ENCODE results near the gene RNF14. TPM values are rescaled to one million over a fixed set of nuclear protein-coding genes. Genes with fewer than 3 reads are reported as not detected.

RNF14 gene
- polyA plus RNA-seq, 1 of the 3 experiments (the other 2 are of a cell fraction), result 24.5 TPM

DNA sequence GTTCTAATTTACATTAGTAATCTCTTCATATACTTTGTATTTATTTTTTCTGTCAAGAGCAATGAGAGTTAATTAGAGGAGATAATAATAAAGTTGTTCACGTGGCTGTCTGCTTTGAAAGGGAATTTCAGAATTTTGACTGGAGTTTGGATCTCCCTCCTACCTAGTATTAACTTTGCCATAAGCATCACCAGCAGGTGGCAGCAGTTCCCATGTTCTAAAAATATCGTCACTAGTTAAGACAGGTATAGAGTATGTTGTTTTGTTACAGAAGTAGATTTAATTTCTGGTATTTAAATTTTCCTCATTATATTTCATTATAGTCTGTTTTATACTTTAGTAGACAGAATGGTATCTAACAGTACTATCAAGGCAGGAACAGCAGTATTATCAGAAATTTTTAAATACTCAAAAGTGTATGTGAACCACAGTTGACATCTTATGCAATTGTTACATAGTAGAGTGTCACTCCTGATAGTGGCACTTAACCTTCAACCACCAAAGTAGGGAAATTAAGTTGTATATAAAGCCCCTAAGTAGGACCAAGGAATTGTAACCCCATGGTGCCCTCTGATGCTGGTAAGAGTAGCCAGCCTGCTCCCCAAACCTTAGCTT, 23.6 kb downstream of the RNF14 start (continued):
- TF ChIP-seq, protein P1, sequence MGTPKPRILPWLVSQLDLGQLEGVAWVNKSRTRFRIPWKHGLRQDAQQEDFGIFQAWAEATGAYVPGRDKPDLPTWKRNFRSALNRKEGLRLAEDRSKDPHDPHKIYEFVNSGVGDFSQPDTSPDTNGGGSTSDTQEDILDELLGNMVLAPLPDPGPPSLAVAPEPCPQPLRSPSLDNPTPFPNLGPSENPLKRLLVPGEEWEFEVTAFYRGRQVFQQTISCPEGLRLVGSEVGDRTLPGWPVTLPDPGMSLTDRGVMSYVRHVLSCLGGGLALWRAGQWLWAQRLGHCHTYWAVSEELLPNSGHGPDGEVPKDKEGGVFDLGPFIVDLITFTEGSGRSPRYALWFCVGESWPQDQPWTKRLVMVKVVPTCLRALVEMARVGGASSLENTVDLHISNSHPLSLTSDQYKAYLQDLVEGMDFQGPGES (IDR thresholded peaks at IDR 0.05; ENCODE audit: low read depth, low read length), result no peak

DNA sequence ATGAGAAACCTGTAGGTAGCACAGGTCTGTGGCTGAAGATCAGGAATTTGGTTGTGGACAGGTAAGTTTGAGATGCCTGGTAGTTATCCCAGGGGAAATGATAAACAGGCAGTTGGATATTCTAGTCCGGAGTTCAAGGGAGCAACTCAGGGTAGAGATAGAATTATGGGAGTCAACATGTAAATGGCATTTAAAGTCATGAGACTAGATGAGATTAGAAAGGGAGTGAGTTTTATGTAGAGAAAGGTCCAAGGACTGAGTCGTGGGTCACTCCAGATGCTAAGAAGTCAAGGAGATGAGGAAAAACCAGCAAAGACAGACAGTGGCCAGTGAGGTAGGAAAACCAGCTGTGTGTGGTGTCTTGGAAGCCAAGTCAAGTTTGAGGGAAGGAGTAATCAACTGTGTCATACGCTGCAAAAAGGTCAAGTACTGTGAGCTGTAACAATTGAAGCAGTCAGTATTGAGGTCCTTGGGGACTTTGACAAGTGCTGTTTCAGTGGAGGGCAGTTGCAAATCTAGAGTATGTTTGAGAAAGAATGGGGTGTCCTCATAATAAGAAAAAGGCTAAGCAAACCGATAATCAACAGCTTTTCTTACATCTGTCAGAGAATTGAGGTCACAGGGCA, 25.7 kb downstream of the RNF14 start:
- TF ChIP-seq EP300 (IDR thresholded peaks at IDR 0.05; ENCODE audit: borderline replicate concordance in 1 of 2, low read depth in 1 of 2, low read length in 1 of 2), result no peak
- TF ChIP-seq TCF12 (IDR thresholded peaks at IDR 0.05), result no peak
- TF ChIP-seq RXRA (IDR thresholded peaks at IDR 0.05; ENCODE audit: borderline replicate concordance, low read depth), result no peak
- TF ChIP-seq, protein P1 (IDR thresholded peaks at IDR 0.05; ENCODE audit: low read depth, low read length), result no peak
- TF ChIP-seq JUND (IDR thresholded peaks at IDR 0.05), result no peak
- TF ChIP-seq, protein P2, sequence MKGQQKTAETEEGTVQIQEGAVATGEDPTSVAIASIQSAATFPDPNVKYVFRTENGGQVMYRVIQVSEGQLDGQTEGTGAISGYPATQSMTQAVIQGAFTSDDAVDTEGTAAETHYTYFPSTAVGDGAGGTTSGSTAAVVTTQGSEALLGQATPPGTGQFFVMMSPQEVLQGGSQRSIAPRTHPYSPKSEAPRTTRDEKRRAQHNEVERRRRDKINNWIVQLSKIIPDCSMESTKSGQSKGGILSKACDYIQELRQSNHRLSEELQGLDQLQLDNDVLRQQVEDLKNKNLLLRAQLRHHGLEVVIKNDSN (IDR thresholded peaks at IDR 0.05; ENCODE audit: borderline replicate concordance, low read depth), result no peak
- TF ChIP-seq SMC3 (IDR thresholded peaks at IDR 0.05; ENCODE audit: low read depth, low read length), result no peak
- TF ChIP-seq, protein P3, sequence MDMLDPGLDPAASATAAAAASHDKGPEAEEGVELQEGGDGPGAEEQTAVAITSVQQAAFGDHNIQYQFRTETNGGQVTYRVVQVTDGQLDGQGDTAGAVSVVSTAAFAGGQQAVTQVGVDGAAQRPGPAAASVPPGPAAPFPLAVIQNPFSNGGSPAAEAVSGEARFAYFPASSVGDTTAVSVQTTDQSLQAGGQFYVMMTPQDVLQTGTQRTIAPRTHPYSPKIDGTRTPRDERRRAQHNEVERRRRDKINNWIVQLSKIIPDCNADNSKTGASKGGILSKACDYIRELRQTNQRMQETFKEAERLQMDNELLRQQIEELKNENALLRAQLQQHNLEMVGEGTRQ (IDR thresholded peaks at IDR 0.05; ENCODE audit: borderline replicate concordance, low read depth, low read length), result no peak
- no peak for TF ChIP-seq TAF1 (IDR thresholded peaks at IDR 0.05; ENCODE audit: borderline replicate concordance, low read depth, low read length)
- TF ChIP-seq NRF1 (IDR thresholded peaks at IDR 0.05; ENCODE audit: low read depth, low read length), result no peak
- no peak for TF ChIP-seq TEAD4 (IDR thresholded peaks at IDR 0.05; ENCODE audit: borderline replicate concordance, insufficient read depth)
- no peak for TF ChIP-seq MEF2A (IDR thresholded peaks at IDR 0.05; ENCODE audit: borderline replicate concordance, low read depth)
- TF ChIP-seq EZH2phosphoT487 (IDR thresholded peaks at IDR 0.05; ENCODE audit: borderline replicate concordance, low read depth), result no peak
- TF ChIP-seq, protein P4, sequence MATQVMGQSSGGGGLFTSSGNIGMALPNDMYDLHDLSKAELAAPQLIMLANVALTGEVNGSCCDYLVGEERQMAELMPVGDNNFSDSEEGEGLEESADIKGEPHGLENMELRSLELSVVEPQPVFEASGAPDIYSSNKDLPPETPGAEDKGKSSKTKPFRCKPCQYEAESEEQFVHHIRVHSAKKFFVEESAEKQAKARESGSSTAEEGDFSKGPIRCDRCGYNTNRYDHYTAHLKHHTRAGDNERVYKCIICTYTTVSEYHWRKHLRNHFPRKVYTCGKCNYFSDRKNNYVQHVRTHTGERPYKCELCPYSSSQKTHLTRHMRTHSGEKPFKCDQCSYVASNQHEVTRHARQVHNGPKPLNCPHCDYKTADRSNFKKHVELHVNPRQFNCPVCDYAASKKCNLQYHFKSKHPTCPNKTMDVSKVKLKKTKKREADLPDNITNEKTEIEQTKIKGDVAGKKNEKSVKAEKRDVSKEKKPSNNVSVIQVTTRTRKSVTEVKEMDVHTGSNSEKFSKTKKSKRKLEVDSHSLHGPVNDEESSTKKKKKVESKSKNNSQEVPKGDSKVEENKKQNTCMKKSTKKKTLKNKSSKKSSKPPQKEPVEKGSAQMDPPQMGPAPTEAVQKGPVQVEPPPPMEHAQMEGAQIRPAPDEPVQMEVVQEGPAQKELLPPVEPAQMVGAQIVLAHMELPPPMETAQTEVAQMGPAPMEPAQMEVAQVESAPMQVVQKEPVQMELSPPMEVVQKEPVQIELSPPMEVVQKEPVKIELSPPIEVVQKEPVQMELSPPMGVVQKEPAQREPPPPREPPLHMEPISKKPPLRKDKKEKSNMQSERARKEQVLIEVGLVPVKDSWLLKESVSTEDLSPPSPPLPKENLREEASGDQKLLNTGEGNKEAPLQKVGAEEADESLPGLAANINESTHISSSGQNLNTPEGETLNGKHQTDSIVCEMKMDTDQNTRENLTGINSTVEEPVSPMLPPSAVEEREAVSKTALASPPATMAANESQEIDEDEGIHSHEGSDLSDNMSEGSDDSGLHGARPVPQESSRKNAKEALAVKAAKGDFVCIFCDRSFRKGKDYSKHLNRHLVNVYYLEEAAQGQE (IDR thresholded peaks at IDR 0.05; ENCODE audit: low read depth, low read length), result no peak
- no peak for TF ChIP-seq FOXM1 (IDR thresholded peaks at IDR 0.05; ENCODE audit: low read depth)
- TF ChIP-seq ELF1 (IDR thresholded peaks at IDR 0.05), result no peak
- no peak for TF ChIP-seq GABPA (IDR thresholded peaks at IDR 0.05; ENCODE audit: low read depth)
- TF ChIP-seq SIN3A (IDR thresholded peaks at IDR 0.05; ENCODE audit: borderline replicate concordance, low read depth, low read length), result no peak
- no peak for TF ChIP-seq POLR2AphosphoS5 (IDR thresholded peaks at IDR 0.05; ENCODE audit: low read depth, low read length)
- Histone ChIP-seq H3K9ac (no peak overlapping the region), H4K20me1 (ENCODE audit: insufficient read depth) (peaks cover 9% of the 10 kb centered on the region), H3K79me2 (ENCODE audit: insufficient read depth) (no peaks in the 10 kb centered on the region), H3K9me3 (no peaks in the 10 kb centered on the region), H3K4me3 (ENCODE audit: low read depth in 2 of 2, low read length in 1 of 2) (no peak overlapping the region), H3K36me3 (replicated peaks in 1 of 2; ENCODE audit: control insufficient read depth in 1 of 2, insufficient read depth in 2 of 2, low read length in 1 of 2) (peaks cover 33 to 47% of the 10 kb centered on the region in 2 experiments), H3F3A (replicated peaks; ENCODE audit: insufficient read depth) (peaks cover 13% of the 10 kb centered on the region), H3K4me2 (no peak overlapping the region), H3K9me2 (no peaks in the 10 kb centered on the region), H3K27me3 (ENCODE audit: insufficient read depth) (no peaks in the 10 kb centered on the region), H3K4me1 (ENCODE audit: control insufficient read depth in 1 of 2, insufficient read depth in 2 of 2, low read depth in 1 of 2, low read length in 1 of 2) (no peaks in the 10 kb centered on the region), H2AFZ (ENCODE audit: low read depth) (no peak overlapping the region), H3K27ac (ENCODE audit: low read depth in 2 of 2, low read length in 1 of 2) (no peak overlapping the region)
- 75% methylated on average over 4 of the region's 4 CpGs for WGBS (ENCODE audit: low lambda C conversion rate)
- POLR2A ChIA-PET, result interaction anchor here (0.7 kb wide), 1 partner anchor 327 kb away, joined by 3 read pairs; no protein-coding TSS in a partner anchor
- no peak for DNase-seq
- CTCF ChIA-PET, result interaction anchor here (0.7 to 11.6 kb wide), 9 partner anchors 9 to 661 kb away, joined by 3 to 164 read pairs (median 4); partner anchors contain the start of gene GNPDA1

All from SK-N-SH (cell line).